ENCODE results near the gene YJEFN3.

The YJEFN3 gene

GRCh38 chr19:19498255-19498991 is 30.3 kb upstream of the YJEFN3 start:
- no peak for DNase-seq (ENCODE audit: low read depth)

GRCh38 chr19:19499272-19499995 is 29.3 kb upstream of the YJEFN3 start:
- no peak for DNase-seq (ENCODE audit: low read depth)

GRCh38 chr19:19500975-19501644 is 27.6 kb upstream of the YJEFN3 start:
- DNase-seq (ENCODE audit: low read depth), result no peak

GRCh38 chr19:19501798-19502197 is 26.9 kb upstream of the YJEFN3 start:
- DNase-seq (ENCODE audit: low read depth), result no peak

- DNase-seq (ENCODE audit: low read depth), result no peak
Observed at GRCh38 chr19:19502281-19502680, 26.4 kb upstream of the YJEFN3 start.

GRCh38 chr19:19502808-19503602 is 25.7 kb upstream of the YJEFN3 start:
- no peak for DNase-seq (ENCODE audit: low read depth)

- no peak for DNase-seq (ENCODE audit: low read depth)
Observed at GRCh38 chr19:19504754-19505668, 23.7 kb upstream of the YJEFN3 start.

- DNase-seq (ENCODE audit: low read depth), result no peak
Observed at GRCh38 chr19:19505669-19506326, 22.9 kb upstream of the YJEFN3 start.

GRCh38 chr19:19506592-19506991 is 22.1 kb upstream of the YJEFN3 start:
- no peak for DNase-seq (ENCODE audit: low read depth)

GRCh38 chr19:19507354-19507753 is 21.4 kb upstream of the YJEFN3 start:
- DNase-seq (ENCODE audit: low read depth), result no peak

- no peak for DNase-seq (ENCODE audit: low read depth)
Observed at GRCh38 chr19:19508217-19508616, 20.5 kb upstream of the YJEFN3 start.

- no peak for DNase-seq (ENCODE audit: low read depth)
Observed at GRCh38 chr19:19510432-19510831, 18.3 kb upstream of the YJEFN3 start.

- DNase-seq (ENCODE audit: low read depth), result no peak
Observed at GRCh38 chr19:19513682-19514081, 15.0 kb upstream of the YJEFN3 start.

- DNase-seq (ENCODE audit: low read depth), result no peak
Observed at GRCh38 chr19:19514215-19514657, 14.5 kb upstream of the YJEFN3 start.

- DNase-seq (ENCODE audit: low read depth), result no peak
Observed at GRCh38 chr19:19514881-19515641, 13.7 kb upstream of the YJEFN3 start, which contains the start of gene TSSK6. TSSK6 (minus strand) TSS chr19:19515548; CDS start chr19:19515427, 121 bp downstream.

- peak; percentile 79 for DNase-seq (ENCODE audit: low read depth)
Observed at GRCh38 chr19:19515642-19516519, 12.8 kb upstream of the YJEFN3 start, which contains the start of gene NDUFA13. NDUFA13 (plus strand) TSS chr19:19516225; CDS start chr19:19516239, 14 bp downstream.

GRCh38 chr19:19517235-19517619 is 11.5 kb upstream of the YJEFN3 start:
- no peak for DNase-seq (ENCODE audit: low read depth)

- DNase-seq (ENCODE audit: low read depth), result no peak
Observed at GRCh38 chr19:19520989-19521388, 7.7 kb upstream of the YJEFN3 start.
